Naive thymus-derived CD4-positive, alpha-beta T cell (primary cell): Measurements from ENCODE around the gene GPR137B. TPM values are rescaled to one million over a fixed set of nuclear protein-coding genes. Genes with fewer than 3 reads are reported as not detected.

Experiments
- ATAC-seq: fragments of 150-1000 bp; cut with Tn5 transposase; 2 replicates; pipeline ENCODE4 v1.10.0; 2021; ENCODE audit warnings: mild to moderate bottlenecking, moderate library complexity
- CTCF ChIA-PET: fragments of 350-600 bp; sonication (Branson Sonifier 250); formaldehyde crosslinking; loops from one replicate; lab custom pipeline; 2021; ENCODE audit warnings: antibody characterized with exemption; lab: Charles Lee
- POLR2A ChIA-PET: fragments of 350-600 bp; sonication (Branson Sonifier 250); formaldehyde crosslinking; loops from one replicate; lab custom pipeline; 2021; ENCODE audit warnings: antibody characterized with exemption, inconsistent platforms; lab: Charles Lee
- DNase-seq, 9 donors: peaks; one replicate each; pipeline versions ENCODE4 v3.0.0 to v3.0.0-alpha.2; 2020 to 2022; ENCODE audit warnings: mixed read lengths in 1 of 9
- H3K27ac ChIP-seq: one replicate; pipeline ENCODE4 v1.7.0; 2013; ENCODE audit warnings: mild to moderate bottlenecking, low read depth, low read length, moderate library complexity
- H3K27me3 ChIP-seq, 2 donors: one replicate each; pipeline ENCODE4 v1.7.0; 2013; ENCODE audit warnings: low read length in 2 of 2, mild to moderate bottlenecking in 2 of 2, moderate library complexity in 2 of 2; ENCODE audit not compliant: control insufficient read depth in 2 of 2, insufficient read depth in 2 of 2
- H3K36me3 ChIP-seq, 3 experiments: 1 replicate in 2 of 3; 2 replicates in 1 of 3; pipeline ENCODE4 v1.7.0; 2013; ENCODE audit warnings: low read length in 3 of 3, mild to moderate bottlenecking in 3 of 3, moderate library complexity in 1 of 3; ENCODE audit not compliant: insufficient read depth in 3 of 3, control insufficient read depth in 2 of 3
- H3K4me1 ChIP-seq, 2 donors: one replicate each; pipeline ENCODE4 v1.7.0; 2013; ENCODE audit warnings: low read length in 2 of 2, mild to moderate bottlenecking in 2 of 2, moderate library complexity in 1 of 2; ENCODE audit not compliant: control insufficient read depth in 2 of 2, insufficient read depth in 2 of 2
- H3K4me3 ChIP-seq: 2 replicates; pipeline ENCODE4 v1.7.0; 2013; ENCODE audit warnings: mild to moderate bottlenecking, low read length
- H3K9me3 ChIP-seq, 3 experiments: 1 replicate in 2 of 3; 2 replicates in 1 of 3; pipeline ENCODE4 v1.7.0; 2013; ENCODE audit warnings: low read length in 3 of 3; ENCODE audit not compliant: control insufficient read depth in 2 of 3
- H3K27ac Mint-ChIP-seq, 9 donors: one replicate each; pipeline ENCODE4 v1.8.0; 2020 to 2022; ENCODE audit warnings: mixed read lengths in 9 of 9, mild to moderate bottlenecking in 8 of 9, moderate library complexity in 5 of 9, inconsistent platforms in 2 of 9
- H3K27me3 Mint-ChIP-seq, 5 donors: one replicate each; pipeline ENCODE4 v1.8.0; 2021 to 2022; ENCODE audit warnings: mixed read lengths in 5 of 5, mild to moderate bottlenecking in 1 of 5
- H3K36me3 Mint-ChIP-seq, 5 donors: one replicate each; pipeline ENCODE4 v1.8.0; 2020 to 2022; ENCODE audit warnings: mixed read lengths in 5 of 5, mild to moderate bottlenecking in 3 of 5, inconsistent platforms in 1 of 5
- H3K4me1 Mint-ChIP-seq, 7 donors: one replicate each; pipeline ENCODE4 v1.8.0; 2020 to 2022; ENCODE audit warnings: mixed read lengths in 7 of 7, mild to moderate bottlenecking in 3 of 7, inconsistent platforms in 1 of 7
- H3K4me3 Mint-ChIP-seq, 10 donors: one replicate each; pipeline ENCODE4 v1.8.0; 2020 to 2022; ENCODE audit warnings: mild to moderate bottlenecking in 10 of 10, mixed read lengths in 10 of 10, moderate library complexity in 6 of 10, inconsistent platforms in 2 of 10
- H3K9me3 Mint-ChIP-seq, 11 donors: one replicate each; pipeline ENCODE4 v1.8.0; 2020 to 2022; ENCODE audit warnings: mixed read lengths in 11 of 11, mild to moderate bottlenecking in 4 of 11, inconsistent platforms in 1 of 11, moderate library complexity in 1 of 11
- intact Hi-C, 2 donors: fragments of 100-400 bp; cut with micrococcal nuclease; formaldehyde crosslinking; loops; one replicate each; pipeline ENCODE4 v1.15.1; 2023
- polyA plus RNA-seq, 2 donors: library from polyadenylated mRNA; unstranded; fragments of 300-500 nt; fragmentation: Illumina TruSeq; gene quantifications; one replicate each; pipeline ENCODE4 v1.2.3, GENCODE V29; 2021
- total RNA-seq, 6 experiments: library from RNA in 5 of 6; stranded (reverse) in 5 of 6; gene quantifications; 1 replicate in 5 of 6; 2 replicates in 1 of 6; pipeline ENCODE4 v1.2.3 and lab custom pipeline; 2021 to 2026

GPR137B gene
- total and polyA plus RNA-seq, 7 experiments from 2014 or later: 2.8 to 15.3 (median 7.0) TPM

DNA sequence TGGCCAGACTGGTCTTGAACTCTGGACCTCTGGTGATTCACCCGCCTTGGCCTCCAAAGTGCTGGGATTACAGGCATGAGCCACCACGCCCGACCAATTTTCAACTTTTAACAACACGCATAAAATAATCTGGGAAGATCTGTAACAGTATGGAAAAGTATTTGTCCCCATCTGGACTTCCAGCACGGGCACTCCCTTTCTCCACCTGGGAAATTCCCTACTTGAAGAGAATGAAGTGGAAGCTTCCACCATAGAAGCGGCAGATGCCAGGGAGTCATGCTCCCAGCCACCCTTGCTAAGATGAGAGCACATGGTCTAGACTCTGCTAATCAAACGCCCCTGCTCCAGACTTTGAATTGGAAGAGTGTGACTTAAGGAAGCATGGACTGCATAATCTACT, 9.0 kb upstream of the GPR137B start:
- POLR2A ChIA-PET: no interaction called here
- H3K36me3 ChIP-seq: no peaks in the 10 kb centered on the region
- intact Hi-C loops: no loop called here
- H3K9me3 ChIP-seq: no peaks in the 10 kb centered on the region
- no peak for DNase-seq
- Mint-ChIP-seq H3K9me3 (peaks cover 0 to 2% (median 0%) of the 10 kb centered on the region in 11 donors), H3K4me1 (no peaks in the 10 kb centered on the region), H3K4me3 (no peak overlapping the region), H3K36me3 (no peaks in the 10 kb centered on the region), H3K27ac (no peak overlapping the region), H3K27me3 (peaks cover 7 to 66% (median 19%) of the 10 kb centered on the region in 5 donors)
- H3K4me3 ChIP-seq: no peak overlapping the region
- CTCF ChIA-PET: interaction anchor here (0.6 kb wide), 1 partner anchor 25 kb away, joined by 3 read pairs; no protein-coding TSS in a partner anchor
- no peaks in the 10 kb centered on the region for H3K27me3 ChIP-seq
- no peaks in the 10 kb centered on the region for H3K4me1 ChIP-seq
- ATAC-seq: no peak
- no peak overlapping the region for H3K27ac ChIP-seq

DNA sequence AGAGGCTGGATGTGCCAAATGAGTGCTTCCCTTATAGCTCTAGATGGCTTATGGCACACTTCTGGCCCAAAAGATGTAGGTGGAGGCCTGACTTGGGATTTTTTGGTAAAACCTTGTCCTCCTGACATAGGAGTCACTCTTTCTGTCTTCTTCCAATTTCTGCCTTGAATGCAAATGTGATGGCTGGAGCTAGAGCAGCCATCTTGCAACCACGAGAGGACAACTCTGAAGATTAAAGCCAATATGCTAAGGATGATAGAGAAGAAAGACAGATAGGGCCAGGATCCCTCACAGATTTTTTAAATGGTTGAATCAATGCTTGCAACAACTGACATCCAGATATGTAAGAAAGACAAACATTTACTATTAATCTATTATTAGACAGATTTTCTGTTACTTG, 8.5 kb upstream of the GPR137B start:
- ChIA-PET POLR2A (no interaction called here), CTCF (no interaction called here)
- Histone ChIP-seq H3K9me3 (no peaks in the 10 kb centered on the region), H3K27ac (no peak overlapping the region), H3K36me3 (no peaks in the 10 kb centered on the region), H3K4me3 (no peak overlapping the region), H3K4me1 (no peaks in the 10 kb centered on the region), H3K27me3 (no peaks in the 10 kb centered on the region)
- Mint-ChIP-seq H3K36me3 (no peaks in the 10 kb centered on the region), H3K27ac (no peak overlapping the region), H3K4me3 (no peak overlapping the region), H3K27me3 (peaks cover 7 to 70% (median 23%) of the 10 kb centered on the region in 5 donors), H3K4me1 (no peaks in the 10 kb centered on the region), H3K9me3 (peaks cover 0 to 2% (median 0%) of the 10 kb centered on the region in 11 donors)
- ATAC-seq (no peak), DNase-seq (no peak)
- intact Hi-C loops: no loop called here

GRCh38 chr1:236137285-236137852, 5.0 kb upstream of the GPR137B start:
- Histone ChIP-seq H3K27me3 (no peaks in the 10 kb centered on the region), H3K27ac (no peak overlapping the region), H3K36me3 (no peaks in the 10 kb centered on the region), H3K4me1 (peaks cover 0 to 7% of the 10 kb centered on the region in 2 donors), H3K9me3 (no peaks in the 10 kb centered on the region), H3K4me3 (no peak overlapping the region)
- POLR2A ChIA-PET: no interaction called here
- CTCF ChIA-PET: no interaction called here
- Mint-ChIP-seq H3K36me3 (no peaks in the 10 kb centered on the region), H3K4me3 (no peak overlapping the region), H3K4me1 (peaks cover 2 to 14% (median 12%) of the 10 kb centered on the region in 7 donors), H3K27ac (no peak overlapping the region), H3K27me3 (peaks cover 18 to 79% (median 31%) of the 10 kb centered on the region in 5 donors), H3K9me3 (peaks cover 0 to 2% (median 0%) of the 10 kb centered on the region in 11 donors)
- DNase-seq (no peak), ATAC-seq (no peak)
- intact Hi-C loops: no loop called here

- ChIA-PET CTCF (interaction anchor here (0.7 kb wide), 1 partner anchor 335 kb away, joined by 5 read pairs; no protein-coding TSS in a partner anchor), POLR2A (no interaction called here)
- Mint-ChIP-seq H3K4me3 (no peak overlapping the region), H3K27ac (no peak overlapping the region), H3K4me1 (peaks cover 14 to 28% (median 25%) of the 10 kb centered on the region in 7 donors), H3K9me3 (peaks cover 0 to 4% (median 0%) of the 10 kb centered on the region in 11 donors), H3K27me3 (peaks cover 18 to 68% (median 24%) of the 10 kb centered on the region in 5 donors), H3K36me3 (peaks cover 0 to 2% (median 0%) of the 10 kb centered on the region in 5 donors)
- no peak for ATAC-seq
- intact Hi-C loops: no loop called here
- H3K36me3 ChIP-seq: no peaks in the 10 kb centered on the region
- peaks cover 11 to 12% of the 10 kb centered on the region in 2 donors for H3K4me1 ChIP-seq
- H3K4me3 ChIP-seq: no peak overlapping the region
- H3K27ac ChIP-seq: no peak overlapping the region
- no peaks in the 10 kb centered on the region for H3K9me3 ChIP-seq
- H3K27me3 ChIP-seq: no peaks in the 10 kb centered on the region
- DNase-seq: no peak
Observed at GRCh38 chr1:236139495-236139894, 2.8 kb upstream of the GPR137B start.

- peak overlapping the region; percentile 71 to 99 (median 84) for H3K4me3 Mint-ChIP-seq
- no peaks in the 10 kb centered on the region for H3K27me3 ChIP-seq
- peak overlapping the region in 1 of 9 donors; percentile 55 for H3K27ac Mint-ChIP-seq
- no peaks in the 10 kb centered on the region for H3K9me3 ChIP-seq
- ChIA-PET CTCF (interaction anchor here (0.7 kb wide), 1 partner anchor 33 kb away, joined by 3 read pairs; no protein-coding TSS in a partner anchor), POLR2A (interaction anchor here (1.0 kb wide), 1 partner anchor 140 kb away, joined by 3 read pairs; no protein-coding TSS in a partner anchor)
- H3K4me3 ChIP-seq: peak overlapping the region; percentile 43
- intact Hi-C loops: loop anchor here in 1 of 2 donors (1.0 to 10.0 kb wide), 4 partner anchors 21 to 464 kb away; partner anchors contain the start of genes EDARADD, HEATR1 and LGALS8
- no peaks in the 10 kb centered on the region for H3K36me3 ChIP-seq
- ATAC-seq (no peak), DNase-seq (no peak)
- peaks cover 25 to 39% (median 33%) of the 10 kb centered on the region in 7 donors for H3K4me1 Mint-ChIP-seq
- peaks cover 12 to 15% of the 10 kb centered on the region in 2 donors for H3K4me1 ChIP-seq
- peaks cover 0 to 4% (median 0%) of the 10 kb centered on the region in 11 donors for H3K9me3 Mint-ChIP-seq
- peaks cover 0 to 2% (median 0%) of the 10 kb centered on the region in 5 donors for H3K36me3 Mint-ChIP-seq
- no peak overlapping the region for H3K27ac ChIP-seq
- H3K27me3 Mint-ChIP-seq: peaks cover 13 to 55% (median 18%) of the 10 kb centered on the region in 5 donors
Observed at GRCh38 chr1:236140705-236141446, 1.5 kb upstream of the GPR137B start.

DNA sequence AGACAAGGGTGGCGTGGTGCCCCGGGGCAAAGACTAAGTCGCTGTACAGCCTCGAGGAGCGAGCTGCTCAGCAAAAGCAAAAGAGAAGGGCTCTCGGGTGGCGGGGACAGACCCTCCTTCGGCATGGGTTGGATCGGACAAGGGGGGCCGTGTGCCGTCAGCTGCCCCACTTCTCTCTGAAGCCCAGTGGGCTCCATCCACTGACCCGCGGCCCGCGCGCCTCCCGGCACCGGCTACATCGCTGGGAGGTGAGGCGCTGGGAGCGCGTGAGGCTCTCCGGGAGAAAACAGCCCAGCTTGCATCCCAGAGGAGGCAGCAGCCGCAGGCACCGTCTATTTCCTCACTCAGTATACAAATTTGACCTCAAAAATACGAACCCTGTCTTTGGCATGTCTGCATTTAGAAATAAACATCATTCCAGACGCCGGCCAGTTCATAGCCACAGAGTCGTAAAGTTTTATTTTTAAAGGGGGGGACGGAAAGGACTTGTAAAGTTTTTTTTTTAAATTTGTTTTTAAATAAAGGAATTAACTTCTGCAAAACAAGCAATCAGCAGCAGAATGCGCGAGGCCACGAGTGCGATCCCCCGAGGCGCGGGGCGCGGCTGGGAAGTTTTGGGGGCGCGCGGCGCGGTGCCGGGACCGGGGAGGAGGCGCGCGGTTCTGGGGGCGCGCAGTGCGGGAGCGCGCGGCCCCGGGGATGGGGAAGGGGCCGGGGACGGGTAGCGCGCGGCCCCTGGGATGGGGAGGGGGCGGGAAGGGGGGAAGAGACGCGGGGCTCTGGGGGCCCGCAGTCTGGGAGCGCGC, 689 bp upstream of the GPR137B start:
- H3K4me1 Mint-ChIP-seq: peaks cover 32 to 45% (median 34%) of the 10 kb centered on the region in 7 donors
- Histone ChIP-seq H3K27me3 (no peaks in the 10 kb centered on the region), H3K4me3 (peak overlapping the region; percentile 43), H3K4me1 (peaks cover 12 to 15% of the 10 kb centered on the region in 2 donors), H3K9me3 (no peaks in the 10 kb centered on the region), H3K36me3 (no peaks in the 10 kb centered on the region), H3K27ac (no peak overlapping the region)
- H3K27ac Mint-ChIP-seq: peak overlapping the region in 4 of 9 donors; percentile 12 to 73 (median 44)
- DNase-seq (peak in 3 of 9 donors; percentile 2 to 32 (median 5)), ATAC-seq (peak; percentile 16)
- H3K27me3 Mint-ChIP-seq: peaks cover 13 to 52% (median 18%) of the 10 kb centered on the region in 5 donors
- H3K4me3 Mint-ChIP-seq: peak overlapping the region; percentile 71 to 99 (median 84)
- peaks cover 0 to 2% (median 0%) of the 10 kb centered on the region in 5 donors for H3K36me3 Mint-ChIP-seq
- ChIA-PET CTCF (no interaction called here), POLR2A (interaction anchor here (1.0 kb wide), 1 partner anchor 139 kb away, joined by 3 read pairs; no protein-coding TSS in a partner anchor)
- peaks cover 0 to 1% (median 0%) of the 10 kb centered on the region in 11 donors for H3K9me3 Mint-ChIP-seq
- intact Hi-C loops: loop anchor here in 1 of 2 donors (1.0 to 10.0 kb wide), 5 partner anchors 21 to 463 kb away; partner anchors contain the start of genes EDARADD, HEATR1 and LGALS8
